H9 (cell line): ENCODE measurements around the gene TMEM108. TPM values are rescaled to one million over a fixed set of nuclear protein-coding genes. Genes with fewer than 3 reads are reported as not detected.

Experiments
- DNase-seq: peaks from one replicate; pipeline ENCODE4 v3.0.0-alpha.2; 2017
- H2AFZ ChIP-seq: one replicate; pipeline ENCODE4 v1.6.1; 2013; ENCODE audit warnings: mild to moderate bottlenecking, low read length, control low read depth, moderate library complexity
- H2AK5ac ChIP-seq: 2 replicates; pipeline ENCODE4 v1.6.1; 2013; ENCODE audit warnings: low read length, control low read depth, mixed read lengths; ENCODE audit not compliant: insufficient read length
- H2BK120ac ChIP-seq: one replicate; pipeline ENCODE4 v1.6.1; 2013; ENCODE audit warnings: low read depth, mild to moderate bottlenecking, low read length, control low read depth, inconsistent platforms; ENCODE audit not compliant: poor library complexity, severe bottlenecking
- H2BK12ac ChIP-seq: 2 replicates; pipeline ENCODE4 v1.6.1; 2013; ENCODE audit warnings: low read length, control low read depth, mixed read lengths, low read depth; ENCODE audit not compliant: insufficient read length
- H2BK15ac ChIP-seq: 2 replicates; pipeline ENCODE4 v1.6.1; 2013; ENCODE audit warnings: low read depth, low read length, control low read depth
- H2BK20ac ChIP-seq: one replicate; pipeline ENCODE4 v1.6.1; 2013; ENCODE audit warnings: low read depth, mild to moderate bottlenecking, low read length, control low read depth, inconsistent platforms; ENCODE audit not compliant: poor library complexity, severe bottlenecking
- H2BK5ac ChIP-seq: 2 replicates; pipeline ENCODE4 v1.6.1; 2013; ENCODE audit warnings: low read length, control low read depth, mixed read lengths; ENCODE audit not compliant: insufficient read length
- H3K14ac ChIP-seq: 2 replicates; pipeline ENCODE4 v1.6.1; 2013; ENCODE audit warnings: low read length, control low read depth; ENCODE audit not compliant: insufficient read depth
- H3K18ac ChIP-seq: 2 replicates; pipeline ENCODE4 v1.6.1; 2013; ENCODE audit warnings: low read depth, mild to moderate bottlenecking, mixed read lengths, low read length, control low read depth; ENCODE audit not compliant: insufficient read length
- H3K23ac ChIP-seq: 2 replicates; pipeline ENCODE4 v1.6.1; 2013; ENCODE audit warnings: low read length, control low read depth, mixed read lengths, low read depth; ENCODE audit not compliant: insufficient read length
- H3K23me2 ChIP-seq: 2 replicates; pipeline ENCODE4 v1.6.1; 2013; ENCODE audit warnings: low read depth, mild to moderate bottlenecking, mixed read lengths, low read length, control low read depth; ENCODE audit not compliant: insufficient read length, poor library complexity, severe bottlenecking
- H3K27ac ChIP-seq: 2 replicates; pipeline ENCODE4 v1.5.1; 2013; ENCODE audit warnings: low read length, control low read depth, mixed read lengths, low read depth; ENCODE audit not compliant: insufficient read length
- H3K27me3 ChIP-seq: 2 replicates; pipeline ENCODE4 v1.6.1; 2013; ENCODE audit warnings: low read length, control low read depth, inconsistent platforms; ENCODE audit not compliant: insufficient read depth
- H3K4ac ChIP-seq: 2 replicates; pipeline ENCODE4 v1.6.1; 2013; ENCODE audit warnings: low read depth, mild to moderate bottlenecking, control low read depth, inconsistent platforms, low read length, moderate library complexity
- H3K4me1 ChIP-seq: 2 replicates; pipeline ENCODE4 v1.6.1; 2013; ENCODE audit warnings: low read length, control low read depth, inconsistent platforms; ENCODE audit not compliant: insufficient read depth
- H3K4me2 ChIP-seq: 2 replicates; pipeline ENCODE4 v1.6.1; 2013; ENCODE audit warnings: low read length, control low read depth, mixed read lengths; ENCODE audit not compliant: insufficient read length, insufficient read depth
- H3K56ac ChIP-seq: 2 replicates; pipeline ENCODE4 v1.6.1; 2013; ENCODE audit warnings: low read depth, mild to moderate bottlenecking, mixed read lengths, low read length, control low read depth; ENCODE audit not compliant: insufficient read length
- H3K79me1 ChIP-seq: 2 replicates; pipeline ENCODE4 v1.6.1; 2013; ENCODE audit warnings: low read depth, mild to moderate bottlenecking, moderate library complexity, low read length, control low read depth, inconsistent platforms; ENCODE audit not compliant: insufficient read depth, poor library complexity, severe bottlenecking
- H3K79me2 ChIP-seq: 2 replicates; pipeline ENCODE4 v1.6.1; 2013; ENCODE audit warnings: low read length, control low read depth, inconsistent platforms; ENCODE audit not compliant: insufficient read depth
- H3K9ac ChIP-seq: 2 replicates; pipeline ENCODE4 v1.6.1; 2013; ENCODE audit warnings: low read length, control low read depth, mixed read lengths; ENCODE audit not compliant: insufficient read length; ENCODE audit errors: extremely low read depth
- H3K9me3 ChIP-seq: one replicate; pipeline ENCODE4 v1.6.1; 2013; ENCODE audit warnings: low read depth, low read length, inconsistent platforms; ENCODE audit not compliant: control insufficient read depth
- H3T11ph ChIP-seq: one replicate; pipeline ENCODE4 v1.6.1; 2013; ENCODE audit warnings: mild to moderate bottlenecking, low read length, control low read depth, inconsistent platforms
- H4K20me1 ChIP-seq: one replicate; pipeline ENCODE4 v1.6.1; 2013; ENCODE audit not compliant: control insufficient read depth, insufficient read length, insufficient read depth
- H4K5ac ChIP-seq: 2 replicates; pipeline ENCODE4 v1.6.1; 2013; ENCODE audit warnings: low read depth, mild to moderate bottlenecking, mixed read lengths, low read length, control low read depth; ENCODE audit not compliant: insufficient read length
- H4K8ac ChIP-seq: replicated peaks from 2 replicates; pipeline ENCODE4 v1.6.1; 2013; ENCODE audit warnings: low read length, control low read depth, mixed read lengths, low read depth; ENCODE audit not compliant: insufficient read length
- H4K91ac ChIP-seq: 2 replicates; pipeline ENCODE4 v1.6.1; 2013; ENCODE audit warnings: low read depth, mild to moderate bottlenecking, moderate library complexity, mixed read lengths, low read length, control low read depth; ENCODE audit not compliant: insufficient read length
- H3K27ac Mint-ChIP-seq, 3 experiments: 2 replicates in 2 of 3; 3 replicates in 1 of 3; pipeline ENCODE4 v1.8.0; 2020 to 2021; ENCODE audit warnings: mixed read lengths in 3 of 3, mild to moderate bottlenecking in 1 of 3, moderate library complexity in 1 of 3
- H3K27me3 Mint-ChIP-seq: 2 replicates; pipeline ENCODE4 v1.8.0; 2021; ENCODE audit warnings: low read depth, mild to moderate bottlenecking, moderate library complexity, mixed read lengths
- H3K36me3 Mint-ChIP-seq, 3 experiments: 2 replicates in 2 of 3; 3 replicates in 1 of 3; pipeline ENCODE4 v1.8.0; 2020 to 2021; ENCODE audit warnings: low read depth in 3 of 3, mixed read lengths in 3 of 3; ENCODE audit not compliant: insufficient read depth in 1 of 3
- H3K4me1 Mint-ChIP-seq, 2 experiments: 2 replicates each; pipeline ENCODE4 v1.8.0; 2020; ENCODE audit warnings: mixed read lengths in 2 of 2
- H3K4me3 Mint-ChIP-seq, 2 experiments: 2 replicates in 1 of 2; 3 replicates in 1 of 2; pipeline ENCODE4 v1.8.0; 2020 to 2021; ENCODE audit warnings: mild to moderate bottlenecking in 2 of 2, mixed read lengths in 2 of 2, moderate library complexity in 1 of 2
- H3K9me3 Mint-ChIP-seq, 2 experiments: 2 replicates in 1 of 2; 3 replicates in 1 of 2; pipeline ENCODE4 v1.8.0; 2020; ENCODE audit warnings: mild to moderate bottlenecking in 2 of 2, mixed read lengths in 2 of 2, moderate library complexity in 1 of 2
- CTCF ChIP-seq: fragments of 200-600 bp; sonication (generic); conservative IDR thresholded peaks from 3 replicates; pipeline ENCODE4 v1.8.0; 2021; ENCODE audit warnings: antibody characterized with exemption, mild to moderate bottlenecking
- WGBS: extraction: QIAGEN DNeasy Blood & Tissue Kit; methylation state at CpG from one replicate; pipeline ENCODE4 v1.1.7; 2013; ENCODE audit warnings: missing lambda C conversion rate, low lambda C conversion rate, mixed read lengths; ENCODE audit not compliant: insufficient read length; ENCODE audit errors: extremely low coverage; 5-methylcytosine and 5-hydroxymethylcytosine counted together
- total RNA-seq: library from RNA; stranded (reverse); gene quantifications from 2 replicates; pipeline ENCODE4 v1.2.1, GENCODE V29; 2021

The TMEM108 gene
- total RNA-seq, 1 experiment from 2014 or later, result 5.0 TPM

- Histone ChIP-seq H3K79me1 (no peaks in the 10 kb centered on the region), H2AFZ (no peak overlapping the region), H3K9ac (no peak overlapping the region), H2BK5ac (no peak overlapping the region), H3K27me3 (no peaks in the 10 kb centered on the region), H2BK120ac (no peak overlapping the region), H4K5ac (no peak overlapping the region), H4K8ac (no peak overlapping the region), H3K4ac (no peak overlapping the region), H3K79me2 (no peaks in the 10 kb centered on the region), H4K91ac (no peak overlapping the region), H2BK20ac (no peak overlapping the region), H4K20me1 (no peaks in the 10 kb centered on the region), H3K4me1 (no peaks in the 10 kb centered on the region), H3K23ac (no peak overlapping the region), H2BK15ac (no peak overlapping the region), H3K4me2 (no peak overlapping the region), H2AK5ac (no peak overlapping the region), H3T11ph (no peak overlapping the region), H3K56ac (no peak overlapping the region), H3K18ac (no peak overlapping the region), H3K14ac (no peak overlapping the region), H3K27ac (no peak overlapping the region), H3K9me3 (no peaks in the 10 kb centered on the region), H3K23me2 (no peaks in the 10 kb centered on the region), H2BK12ac (no peak overlapping the region)
- Mint-ChIP-seq H3K27ac (peak overlapping the region in 1 of 3 experiments; percentile 89; a peak in 4 of 7 replicates), H3K4me3 (no peak overlapping the region), H3K4me1 (peaks cover 19 to 23% of the 10 kb centered on the region in 2 experiments), H3K27me3 (no peaks in the 10 kb centered on the region), H3K36me3 (peaks cover 0 to 3% (median 0%) of the 10 kb centered on the region in 3 experiments; a peak in 3 of 7 replicates), H3K9me3 (no peaks in the 10 kb centered on the region)
- WGBS, result no CpG with 5 or more reads among the region's 4 CpGs
- no peak for TF ChIP-seq CTCF
- no peak for DNase-seq
Measured at GRCh38 chr3:133381346-133382109, 343.3 kb downstream of the TMEM108 start.
